Panc1 (cell line): ENCODE measurements around the gene SLC12A4.

Source experiments
- CTCF ChIP-seq: fragments of 450-650 bp; IDR thresholded peaks from 2 replicates; pipeline ENCODE4 v1.5.1; 2017; ENCODE audit warnings: mild to moderate bottlenecking
- POLR2AphosphoS5 ChIP-seq: IDR thresholded peaks from 2 replicates; pipeline ENCODE4 v1.6.1; 2012; ENCODE audit warnings: mild to moderate bottlenecking, low read depth, low read length, moderate library complexity
- REST ChIP-seq, 2 experiments: IDR thresholded peaks; 2 replicates each; pipeline ENCODE4 v1.6.1; 2011 to 2012; ENCODE audit warnings: low read depth in 2 of 2, control low read depth in 1 of 2, low read length in 1 of 2, mild to moderate bottlenecking in 1 of 2, moderate library complexity in 1 of 2; ENCODE audit not compliant: insufficient read depth in 1 of 2
- SIN3A ChIP-seq: IDR thresholded peaks from 2 replicates; pipeline ENCODE4 v1.6.1; 2012; ENCODE audit warnings: low read depth, mild to moderate bottlenecking, low read length, moderate library complexity, borderline replicate concordance; ENCODE audit not compliant: insufficient read depth
- TCF7L2 ChIP-seq: IDR thresholded peaks from 2 replicates; pipeline ENCODE4 v1.6.1; 2011; ENCODE audit warnings: mild to moderate bottlenecking, low read depth, low read length, inconsistent platforms

DNA sequence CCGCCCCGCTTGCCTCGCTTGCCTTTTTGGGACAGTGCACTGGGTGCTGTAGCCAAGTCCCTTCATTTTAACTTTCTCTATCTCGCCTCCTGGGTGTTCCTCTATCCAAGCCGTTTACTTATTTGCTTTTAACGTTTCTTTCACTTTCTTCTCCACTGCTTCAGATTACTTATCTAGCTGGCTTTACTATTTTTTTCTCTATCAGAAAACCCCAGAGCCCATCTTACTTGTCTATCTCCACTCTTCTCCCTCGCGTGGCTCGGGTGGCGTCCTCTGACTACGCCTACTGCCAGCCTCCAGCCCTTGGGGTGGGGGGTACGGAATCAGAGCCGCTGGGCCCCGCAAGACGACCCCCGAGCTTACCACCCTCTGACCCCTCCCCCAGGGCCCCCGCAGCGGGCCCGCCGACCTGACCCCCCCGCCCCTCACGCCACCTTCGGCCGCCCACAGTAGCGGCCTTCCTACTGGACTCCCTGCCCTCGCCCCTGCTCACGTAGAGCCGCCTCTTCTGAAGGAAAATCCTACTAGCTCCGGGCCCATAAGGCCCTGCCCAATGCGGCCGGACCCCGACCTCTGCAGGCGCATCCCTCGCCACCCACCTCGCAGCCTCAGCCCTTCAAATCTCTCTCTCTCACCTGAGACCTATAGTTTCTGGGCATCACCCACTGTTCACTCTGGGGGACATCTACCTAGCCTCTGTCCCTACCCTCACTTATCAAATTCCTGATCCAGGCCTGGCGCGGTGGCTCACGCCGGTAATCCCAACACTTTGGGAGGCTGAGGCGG is 1.0 kb upstream of the SLC12A4 start:
- no peak for TF ChIP-seq CTCF
- TF ChIP-seq POLR2AphosphoS5, result no peak
- no peak for TF ChIP-seq TCF7L2
- no peak for TF ChIP-seq REST (IDR thresholded peaks at IDR 0.05; ENCODE audit: insufficient read depth in 1 of 2, low read depth in 2 of 2, low read length in 1 of 2)
- no peak for TF ChIP-seq SIN3A
